ENCODE data around the gene SPATA2L.

DNA sequence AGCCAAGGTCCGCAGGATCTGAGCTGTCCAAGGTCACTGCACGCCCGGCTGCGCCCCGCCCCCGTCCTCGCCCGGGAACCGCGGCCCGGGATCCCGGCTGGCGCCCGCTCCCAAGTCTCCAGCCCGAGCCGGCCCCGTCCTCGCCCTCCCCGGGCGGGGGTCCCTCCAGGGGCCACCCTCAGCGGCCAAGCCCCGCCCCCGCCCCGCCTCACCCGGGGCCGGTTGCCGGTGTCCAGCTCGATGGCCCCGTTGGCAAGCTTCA is 19.0 kb upstream of the SPATA2L start:
- TF ChIP-seq SMC3 (IDR thresholded peaks at IDR 0.05; ENCODE audit: borderline replicate concordance, low read length) (no peak), MYB (IDR thresholded peaks at IDR 0.05; ENCODE audit: borderline replicate concordance, low read depth, low read length) (no peak), CHD4 (IDR thresholded peaks at IDR 0.05) (no peak), MXI1 (IDR thresholded peaks at IDR 0.05; ENCODE audit: low read depth, low read length) (no peak), ESRRA (IDR thresholded peaks at IDR 0.05; ENCODE audit: low read length) (no peak), MYC (IDR thresholded peaks at IDR 0.05; ENCODE audit: insufficient read depth, insufficient read length, insufficient replicate concordance, low read length, severe bottlenecking) (no peak), EP300 (IDR thresholded peaks at IDR 0.05; ENCODE audit: borderline replicate concordance in 1 of 2, control insufficient read depth in 1 of 2, low read depth in 2 of 2, low read length in 2 of 2) (no peak), ETV6 (conservative IDR thresholded peaks at IDR 0.05 in 1 of 2, IDR thresholded peaks at IDR 0.05 in 1 of 2; ENCODE audit: borderline replicate concordance in 1 of 2, low read depth in 1 of 2) (no peak), BRCA1 (IDR thresholded peaks at IDR 0.05; ENCODE audit: low read depth, low read length) (no peak)
- TF ChIP-seq, protein P1, sequence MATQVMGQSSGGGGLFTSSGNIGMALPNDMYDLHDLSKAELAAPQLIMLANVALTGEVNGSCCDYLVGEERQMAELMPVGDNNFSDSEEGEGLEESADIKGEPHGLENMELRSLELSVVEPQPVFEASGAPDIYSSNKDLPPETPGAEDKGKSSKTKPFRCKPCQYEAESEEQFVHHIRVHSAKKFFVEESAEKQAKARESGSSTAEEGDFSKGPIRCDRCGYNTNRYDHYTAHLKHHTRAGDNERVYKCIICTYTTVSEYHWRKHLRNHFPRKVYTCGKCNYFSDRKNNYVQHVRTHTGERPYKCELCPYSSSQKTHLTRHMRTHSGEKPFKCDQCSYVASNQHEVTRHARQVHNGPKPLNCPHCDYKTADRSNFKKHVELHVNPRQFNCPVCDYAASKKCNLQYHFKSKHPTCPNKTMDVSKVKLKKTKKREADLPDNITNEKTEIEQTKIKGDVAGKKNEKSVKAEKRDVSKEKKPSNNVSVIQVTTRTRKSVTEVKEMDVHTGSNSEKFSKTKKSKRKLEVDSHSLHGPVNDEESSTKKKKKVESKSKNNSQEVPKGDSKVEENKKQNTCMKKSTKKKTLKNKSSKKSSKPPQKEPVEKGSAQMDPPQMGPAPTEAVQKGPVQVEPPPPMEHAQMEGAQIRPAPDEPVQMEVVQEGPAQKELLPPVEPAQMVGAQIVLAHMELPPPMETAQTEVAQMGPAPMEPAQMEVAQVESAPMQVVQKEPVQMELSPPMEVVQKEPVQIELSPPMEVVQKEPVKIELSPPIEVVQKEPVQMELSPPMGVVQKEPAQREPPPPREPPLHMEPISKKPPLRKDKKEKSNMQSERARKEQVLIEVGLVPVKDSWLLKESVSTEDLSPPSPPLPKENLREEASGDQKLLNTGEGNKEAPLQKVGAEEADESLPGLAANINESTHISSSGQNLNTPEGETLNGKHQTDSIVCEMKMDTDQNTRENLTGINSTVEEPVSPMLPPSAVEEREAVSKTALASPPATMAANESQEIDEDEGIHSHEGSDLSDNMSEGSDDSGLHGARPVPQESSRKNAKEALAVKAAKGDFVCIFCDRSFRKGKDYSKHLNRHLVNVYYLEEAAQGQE (IDR thresholded peaks at IDR 0.05; ENCODE audit: low read depth, low read length), result no peak
- TF ChIP-seq, protein P2, sequence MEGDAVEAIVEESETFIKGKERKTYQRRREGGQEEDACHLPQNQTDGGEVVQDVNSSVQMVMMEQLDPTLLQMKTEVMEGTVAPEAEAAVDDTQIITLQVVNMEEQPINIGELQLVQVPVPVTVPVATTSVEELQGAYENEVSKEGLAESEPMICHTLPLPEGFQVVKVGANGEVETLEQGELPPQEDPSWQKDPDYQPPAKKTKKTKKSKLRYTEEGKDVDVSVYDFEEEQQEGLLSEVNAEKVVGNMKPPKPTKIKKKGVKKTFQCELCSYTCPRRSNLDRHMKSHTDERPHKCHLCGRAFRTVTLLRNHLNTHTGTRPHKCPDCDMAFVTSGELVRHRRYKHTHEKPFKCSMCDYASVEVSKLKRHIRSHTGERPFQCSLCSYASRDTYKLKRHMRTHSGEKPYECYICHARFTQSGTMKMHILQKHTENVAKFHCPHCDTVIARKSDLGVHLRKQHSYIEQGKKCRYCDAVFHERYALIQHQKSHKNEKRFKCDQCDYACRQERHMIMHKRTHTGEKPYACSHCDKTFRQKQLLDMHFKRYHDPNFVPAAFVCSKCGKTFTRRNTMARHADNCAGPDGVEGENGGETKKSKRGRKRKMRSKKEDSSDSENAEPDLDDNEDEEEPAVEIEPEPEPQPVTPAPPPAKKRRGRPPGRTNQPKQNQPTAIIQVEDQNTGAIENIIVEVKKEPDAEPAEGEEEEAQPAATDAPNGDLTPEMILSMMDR (IDR thresholded peaks at IDR 0.05 in 2 of 3, conservative IDR thresholded peaks at IDR 0.05 in 1 of 3; ENCODE audit: control insufficient read depth in 2 of 3, extremely low read depth in 1 of 3, insufficient read depth in 1 of 3, low read depth in 3 of 3, low read length in 3 of 3), result no peak
- TF ChIP-seq, protein P3, sequence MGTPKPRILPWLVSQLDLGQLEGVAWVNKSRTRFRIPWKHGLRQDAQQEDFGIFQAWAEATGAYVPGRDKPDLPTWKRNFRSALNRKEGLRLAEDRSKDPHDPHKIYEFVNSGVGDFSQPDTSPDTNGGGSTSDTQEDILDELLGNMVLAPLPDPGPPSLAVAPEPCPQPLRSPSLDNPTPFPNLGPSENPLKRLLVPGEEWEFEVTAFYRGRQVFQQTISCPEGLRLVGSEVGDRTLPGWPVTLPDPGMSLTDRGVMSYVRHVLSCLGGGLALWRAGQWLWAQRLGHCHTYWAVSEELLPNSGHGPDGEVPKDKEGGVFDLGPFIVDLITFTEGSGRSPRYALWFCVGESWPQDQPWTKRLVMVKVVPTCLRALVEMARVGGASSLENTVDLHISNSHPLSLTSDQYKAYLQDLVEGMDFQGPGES (IDR thresholded peaks at IDR 0.05), result no peak
- TF ChIP-seq, protein P4, sequence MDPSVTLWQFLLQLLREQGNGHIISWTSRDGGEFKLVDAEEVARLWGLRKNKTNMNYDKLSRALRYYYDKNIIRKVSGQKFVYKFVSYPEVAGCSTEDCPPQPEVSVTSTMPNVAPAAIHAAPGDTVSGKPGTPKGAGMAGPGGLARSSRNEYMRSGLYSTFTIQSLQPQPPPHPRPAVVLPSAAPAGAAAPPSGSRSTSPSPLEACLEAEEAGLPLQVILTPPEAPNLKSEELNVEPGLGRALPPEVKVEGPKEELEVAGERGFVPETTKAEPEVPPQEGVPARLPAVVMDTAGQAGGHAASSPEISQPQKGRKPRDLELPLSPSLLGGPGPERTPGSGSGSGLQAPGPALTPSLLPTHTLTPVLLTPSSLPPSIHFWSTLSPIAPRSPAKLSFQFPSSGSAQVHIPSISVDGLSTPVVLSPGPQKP (IDR thresholded peaks at IDR 0.05; ENCODE audit: low read depth, low read length), result no peak
